ENCODE data around the gene CHRM5. TPM values are rescaled to one million over a fixed set of nuclear protein-coding genes. Genes with fewer than 3 reads are reported as not detected.
"Not testable (repeated sequence)": the region's sequence is repeated elsewhere in the genome, so short reads cannot be mapped to it uniquely, and the experiment has no call there.

Gene CHRM5
- total RNA-seq, 1 experiment from 2014 or later, result 0.11 TPM

GRCh38 chr15:34010921-34011320, 42.6 kb downstream of the CHRM5 start:
- no peak overlapping the region for H3K4me3 ChIP-seq
- H3K27me3 ChIP-seq (replicated peaks), result no peaks in the 10 kb centered on the region
- H3K36me3 ChIP-seq, result no peaks in the 10 kb centered on the region
- no peak overlapping the region for H3K27ac ChIP-seq
- no peaks in the 10 kb centered on the region for H3K9me3 ChIP-seq (replicated peaks)
- no peaks in the 10 kb centered on the region for H3K4me1 ChIP-seq (replicated peaks)
- DNase-seq (ENCODE audit: low read depth in 1 of 2, low spot score in 2 of 2), result no peak

GRCh38 chr15:34011481-34011880, 43.2 kb downstream of the CHRM5 start:
- Histone ChIP-seq H3K36me3 (no peaks in the 10 kb centered on the region), H3K27ac (no peak overlapping the region), H3K4me1 (replicated peaks) (no peaks in the 10 kb centered on the region), H3K4me3 (no peak overlapping the region), H3K27me3 (replicated peaks) (no peaks in the 10 kb centered on the region), H3K9me3 (replicated peaks) (no peaks in the 10 kb centered on the region)
- no peak for DNase-seq (ENCODE audit: low read depth in 1 of 2, low spot score in 2 of 2)

GRCh38 chr15:34012461-34013028, 44.2 kb downstream of the CHRM5 start:
- H3K4me3 ChIP-seq, result no peak overlapping the region
- H3K27me3 ChIP-seq (replicated peaks), result no peaks in the 10 kb centered on the region
- no peak for DNase-seq (ENCODE audit: low read depth in 1 of 2, low spot score in 2 of 2)
- H3K4me1 ChIP-seq (replicated peaks), result no peaks in the 10 kb centered on the region
- no peaks in the 10 kb centered on the region for H3K36me3 ChIP-seq
- no peak overlapping the region for H3K27ac ChIP-seq
- H3K9me3 ChIP-seq (replicated peaks), result no peaks in the 10 kb centered on the region

GRCh38 chr15:34013746-34014145, 45.4 kb downstream of the CHRM5 start:
- no peaks in the 10 kb centered on the region for H3K4me1 ChIP-seq (replicated peaks)
- no peak overlapping the region for H3K27ac ChIP-seq
- H3K27me3 ChIP-seq (replicated peaks), result no peaks in the 10 kb centered on the region
- no peaks in the 10 kb centered on the region for H3K36me3 ChIP-seq
- DNase-seq (ENCODE audit: low read depth in 1 of 2, low spot score in 2 of 2), result no peak
- no peaks in the 10 kb centered on the region for H3K9me3 ChIP-seq (replicated peaks)
- no peak overlapping the region for H3K4me3 ChIP-seq

GRCh38 chr15:34014556-34014955, 46.3 kb downstream of the CHRM5 start:
- Histone ChIP-seq H3K9me3 (replicated peaks) (no peaks in the 10 kb centered on the region), H3K4me1 (replicated peaks) (no peaks in the 10 kb centered on the region), H3K4me3 (no peak overlapping the region), H3K27me3 (replicated peaks) (no peaks in the 10 kb centered on the region), H3K27ac (no peak overlapping the region), H3K36me3 (no peaks in the 10 kb centered on the region)
- no peak for DNase-seq (ENCODE audit: low read depth in 1 of 2, low spot score in 2 of 2)

- DNase-seq (ENCODE audit: low read depth in 1 of 2, low spot score in 2 of 2), result no peak
Observed at GRCh38 chr15:34018021-34018645, 49.8 kb downstream of the CHRM5 start.

GRCh38 chr15:34018738-34019137, 50.4 kb downstream of the CHRM5 start:
- H3K4me3 ChIP-seq, result not testable (repeated sequence)

More at GRCh38 chr15:34018021-34018645, 49.8 kb downstream of the CHRM5 start:
- no peak overlapping the region for H3K4me3 ChIP-seq
- H3K27ac ChIP-seq, result no peak overlapping the region
- H3K9me3 ChIP-seq (replicated peaks), result no peaks in the 10 kb centered on the region
- no peaks in the 10 kb centered on the region for H3K4me1 ChIP-seq (replicated peaks)
- no peaks in the 10 kb centered on the region for H3K36me3 ChIP-seq
- no peaks in the 10 kb centered on the region for H3K27me3 ChIP-seq (replicated peaks)

GRCh38 chr15:34019369-34019990, 51.2 kb downstream of the CHRM5 start:
- no peak for DNase-seq (ENCODE audit: low read depth in 1 of 2, low spot score in 2 of 2)
- no peak overlapping the region for H3K27ac ChIP-seq
- no peak overlapping the region for H3K4me3 ChIP-seq
- H3K9me3 ChIP-seq (replicated peaks), result no peaks in the 10 kb centered on the region
- no peaks in the 10 kb centered on the region for H3K27me3 ChIP-seq (replicated peaks)
- H3K4me1 ChIP-seq (replicated peaks), result no peaks in the 10 kb centered on the region
- H3K36me3 ChIP-seq, result no peaks in the 10 kb centered on the region

More at GRCh38 chr15:34018738-34019137, 50.4 kb downstream of the CHRM5 start:
- not testable (repeated sequence) for H3K27ac ChIP-seq; H3K4me1 ChIP-seq (replicated peaks); H3K9me3 ChIP-seq (replicated peaks); DNase-seq (ENCODE audit: low read depth in 1 of 2, low spot score in 2 of 2); H3K27me3 ChIP-seq (replicated peaks); H3K36me3 ChIP-seq

GRCh38 chr15:34023907-34024306, 55.6 kb downstream of the CHRM5 start:
- Histone ChIP-seq H3K36me3 (no peaks in the 10 kb centered on the region), H3K4me1 (replicated peaks) (no peaks in the 10 kb centered on the region), H3K9me3 (replicated peaks) (no peaks in the 10 kb centered on the region), H3K27ac (no peak overlapping the region), H3K27me3 (replicated peaks) (no peaks in the 10 kb centered on the region), H3K4me3 (no peak overlapping the region)
- no peak for DNase-seq (ENCODE audit: low read depth in 1 of 2, low spot score in 2 of 2)

GRCh38 chr15:34025252-34025651, 57.0 kb downstream of the CHRM5 start:
- Histone ChIP-seq H3K27me3 (replicated peaks) (no peaks in the 10 kb centered on the region), H3K36me3 (no peaks in the 10 kb centered on the region), H3K4me3 (no peak overlapping the region), H3K4me1 (replicated peaks) (peaks cover 5% of the 10 kb centered on the region; the same call in 1 of the 2 replicates), H3K9me3 (replicated peaks) (no peaks in the 10 kb centered on the region), H3K27ac (no peak overlapping the region)
- no peak for DNase-seq (ENCODE audit: low read depth in 1 of 2, low spot score in 2 of 2)

- no peaks in the 10 kb centered on the region for H3K9me3 ChIP-seq (replicated peaks)
- H3K27ac ChIP-seq, result no peak overlapping the region
- H3K4me1 ChIP-seq (replicated peaks), result peaks cover 7% of the 10 kb centered on the region; the same call in 1 of the 2 replicates
- H3K4me3 ChIP-seq, result no peak overlapping the region
- no peaks in the 10 kb centered on the region for H3K27me3 ChIP-seq (replicated peaks)
- no peak for DNase-seq (ENCODE audit: low read depth in 1 of 2, low spot score in 2 of 2)
- no peaks in the 10 kb centered on the region for H3K36me3 ChIP-seq
Observed at GRCh38 chr15:34027606-34028005, 59.3 kb downstream of the CHRM5 start.

- H3K4me1 ChIP-seq (replicated peaks), result peaks cover 7% of the 10 kb centered on the region; the same call in 1 of the 2 replicates
- DNase-seq (ENCODE audit: low read depth in 1 of 2, low spot score in 2 of 2), result no peak
- H3K9me3 ChIP-seq (replicated peaks), result no peaks in the 10 kb centered on the region
- H3K4me3 ChIP-seq, result no peak overlapping the region
- no peaks in the 10 kb centered on the region for H3K36me3 ChIP-seq
- H3K27me3 ChIP-seq (replicated peaks), result no peaks in the 10 kb centered on the region
- H3K27ac ChIP-seq, result no peak overlapping the region
Observed at GRCh38 chr15:34031987-34032760, 63.9 kb downstream of the CHRM5 start.

- peaks cover 10% of the 10 kb centered on the region for H3K36me3 ChIP-seq
- peaks cover 8% of the 10 kb centered on the region; the same call in 1 of the 2 replicates for H3K9me3 ChIP-seq (replicated peaks)
- peaks cover 15% of the 10 kb centered on the region for H3K4me1 ChIP-seq (replicated peaks)
- peak overlapping the region; percentile 90 for H3K4me3 ChIP-seq
- H3K27ac ChIP-seq, result peak overlapping the region; percentile 95
- no peaks in the 10 kb centered on the region for H3K27me3 ChIP-seq (replicated peaks)
- DNase-seq (ENCODE audit: low read depth in 1 of 2, low spot score in 2 of 2), result peak; percentile 77 to 79
Observed at GRCh38 chr15:34038023-34038870, 70.0 kb downstream of the CHRM5 start.

All from SJSA1 (cell line).